IMR-90 (cell line): Measurements from ENCODE around the gene NPLOC4. TPM values are rescaled to one million over a fixed set of nuclear protein-coding genes. Genes with fewer than 3 reads are reported as not detected.

ENCODE experiments used
- ATAC-seq: fragments of 200-7000 bp; cut with Tn5 transposase; 2 replicates; pipeline ENCODE4 v1.9.1; 2020; ENCODE audit warnings: low read depth, mild to moderate bottlenecking, moderate library complexity
- BruUV-seq: library from RNA; stranded (reverse); fragments of 400-500 nt; replicated peaks from 2 replicates; lab custom pipeline; 2021; lab: Mats Ljungman, UMichigan
- CTCF ChIA-PET: fragments of 300-600 bp; formaldehyde crosslinking; extraction: SDS; loops from one replicate; lab custom pipeline; 2021; ENCODE audit warnings: antibody characterized with exemption; lab: Yijun Ruan, JAX
- POLR2A ChIA-PET: fragments of 300-600 bp; sonication (Branson Sonifier 250); formaldehyde crosslinking; loops from one replicate; lab custom pipeline; 2022; ENCODE audit warnings: antibody characterized with exemption; ENCODE audit not compliant: unreplicated experiment; lab: Charles Lee
- DNase-seq: peaks from one replicate; pipeline ENCODE4 v3.0.0; 2013
- H2AFZ ChIP-seq: replicated peaks from 2 replicates; pipeline ENCODE3; 2013; ENCODE audit warnings: low read length, mild to moderate bottlenecking; ENCODE audit not compliant: poor library complexity
- H2AK5ac ChIP-seq: 2 replicates; pipeline ENCODE4 v1.6.1; 2013; ENCODE audit warnings: low read depth, low read length, inconsistent platforms
- H2AK9ac ChIP-seq: replicated peaks from 2 replicates; pipeline ENCODE3; 2013; ENCODE audit warnings: mild to moderate bottlenecking, low read depth, low read length, moderate library complexity; ENCODE audit not compliant: poor library complexity
- H2BK120ac ChIP-seq: 2 replicates; pipeline ENCODE4 v1.6.1; 2013; ENCODE audit warnings: low read depth, low read length, inconsistent platforms
- H2BK15ac ChIP-seq: 3 replicates; pipeline ENCODE4 v1.6.1; 2013; ENCODE audit warnings: low read depth, low read length, inconsistent platforms
- H2BK20ac ChIP-seq: 2 replicates; pipeline ENCODE4 v1.6.1; 2013; ENCODE audit warnings: low read depth, mild to moderate bottlenecking, inconsistent platforms, low read length, moderate library complexity
- H2BK5ac ChIP-seq: 2 replicates; pipeline ENCODE4 v1.6.1; 2013; ENCODE audit warnings: mild to moderate bottlenecking, low read depth, low read length, inconsistent platforms; ENCODE audit not compliant: poor library complexity, severe bottlenecking
- H3K14ac ChIP-seq: replicated peaks from 2 replicates; pipeline ENCODE4 v1.6.1; 2013; ENCODE audit warnings: low read depth, low read length, inconsistent platforms
- H3K18ac ChIP-seq: 2 replicates; pipeline ENCODE4 v1.6.1; 2013; ENCODE audit warnings: low read depth, low read length, control low read depth
- H3K23ac ChIP-seq: 2 replicates; pipeline ENCODE4 v1.6.1; 2013; ENCODE audit warnings: low read depth, low read length, inconsistent platforms
- H3K27ac ChIP-seq: 2 replicates; pipeline ENCODE4 v1.5.1; 2013; ENCODE audit warnings: mild to moderate bottlenecking, control low read depth, low read length; ENCODE audit not compliant: insufficient read depth
- H3K27me3 ChIP-seq: 2 replicates; pipeline ENCODE4 v1.6.1; 2013; ENCODE audit warnings: low read length; ENCODE audit not compliant: control insufficient read depth, insufficient read depth
- H3K36me3 ChIP-seq: 2 replicates; pipeline ENCODE4 v1.6.1; 2013; ENCODE audit warnings: low read length, mixed read lengths; ENCODE audit not compliant: control insufficient read depth, insufficient read depth
- H3K4ac ChIP-seq: 2 replicates; pipeline ENCODE4 v1.6.1; 2013; ENCODE audit warnings: low read depth, low read length, inconsistent platforms
- H3K4me1 ChIP-seq: 2 replicates; pipeline ENCODE4 v1.6.1; 2013; ENCODE audit warnings: low read length, mixed read lengths; ENCODE audit not compliant: control insufficient read depth, insufficient read depth
- H3K4me2 ChIP-seq: 2 replicates; pipeline ENCODE4 v1.6.1; 2013; ENCODE audit warnings: low read depth, mild to moderate bottlenecking, control low read depth, low read length, moderate library complexity
- H3K4me3 ChIP-seq: 2 replicates; pipeline ENCODE4 v1.5.1; 2013; ENCODE audit warnings: low read depth, mild to moderate bottlenecking, control low read depth, low read length, moderate library complexity; ENCODE audit not compliant: insufficient read depth
- H3K56ac ChIP-seq: 2 replicates; pipeline ENCODE4 v1.6.1; 2013; ENCODE audit warnings: low read length, inconsistent platforms; ENCODE audit not compliant: insufficient read depth; ENCODE audit errors: extremely low read depth
- H3K79me1 ChIP-seq, 2 experiments: 2 replicates each; pipeline ENCODE4 v1.6.1; 2013; ENCODE audit warnings: low read length in 2 of 2, inconsistent platforms in 1 of 2, low read depth in 1 of 2
- H3K9ac ChIP-seq: 2 replicates; pipeline ENCODE4 v1.6.1; 2013; ENCODE audit warnings: low read depth, low read length, control low read depth
- H3K9me1 ChIP-seq: 2 replicates; pipeline ENCODE4 v1.6.1; 2013; ENCODE audit warnings: low read length, inconsistent platforms; ENCODE audit not compliant: insufficient read depth
- H3K9me3 ChIP-seq: 2 replicates; pipeline ENCODE4 v1.6.1; 2013; ENCODE audit warnings: low read length; ENCODE audit not compliant: control insufficient read depth, insufficient read depth
- H4K20me1 ChIP-seq: 2 replicates; pipeline ENCODE4 v1.6.1; 2013; ENCODE audit warnings: low read length, inconsistent platforms; ENCODE audit not compliant: insufficient read depth
- H4K5ac ChIP-seq: 2 replicates; pipeline ENCODE4 v1.6.1; 2013; ENCODE audit warnings: mild to moderate bottlenecking, low read depth, low read length, control low read depth
- H4K8ac ChIP-seq, 2 experiments: 2 replicates each; pipeline ENCODE4 v1.6.1; 2013; ENCODE audit warnings: low read depth in 2 of 2, low read length in 2 of 2, control low read depth in 1 of 2, inconsistent platforms in 1 of 2
- H4K91ac ChIP-seq: 2 replicates; pipeline ENCODE4 v1.6.1; 2013; ENCODE audit warnings: low read depth, low read length, inconsistent platforms; ENCODE audit not compliant: insufficient read depth
- FOS ChIP-seq: fragments of 150-350 bp; IDR thresholded peaks from 2 replicates; pipeline ENCODE4 v1.6.1; 2016; ENCODE audit warnings: low read depth, low read length
- MXI1 ChIP-seq: IDR thresholded peaks from 2 replicates; pipeline ENCODE4 v1.6.1; 2012; ENCODE audit warnings: low read depth, mild to moderate bottlenecking, low read length, moderate library complexity, borderline replicate concordance
- NFE2L2 ChIP-seq: fragments of 150-350 bp; IDR thresholded peaks from 2 replicates; pipeline ENCODE4 v1.6.1; 2016; ENCODE audit warnings: low read depth, mild to moderate bottlenecking, low read length
- POLR2A ChIP-seq: IDR thresholded peaks from 2 replicates; pipeline ENCODE4 v1.6.1; 2012; ENCODE audit warnings: mild to moderate bottlenecking, low read depth, low read length
- RCOR1 ChIP-seq: IDR thresholded peaks from 2 replicates; pipeline ENCODE4 v1.6.1; 2012; ENCODE audit warnings: mild to moderate bottlenecking, low read length, improper control_type of control experiment; ENCODE audit not compliant: insufficient replicate concordance
- RFX5 ChIP-seq: IDR thresholded peaks from 2 replicates; pipeline ENCODE4 v1.8.0; 2012; ENCODE audit warnings: low read depth, mild to moderate bottlenecking, low read length, moderate library complexity
- SMC3 ChIP-seq: fragments of 150-350 bp; IDR thresholded peaks from 2 replicates; pipeline ENCODE4 v1.6.1; 2016; ENCODE audit warnings: low read depth, mild to moderate bottlenecking, antibody characterized with exemption, low read length, moderate library complexity
- WGBS, 2 experiments: methylation state at CpG; one replicate each; pipeline versions ENCODE4 v1.1.5 to v1.1.7; 2013; ENCODE audit warnings: missing lambda C conversion rate in 2 of 2; ENCODE audit not compliant: insufficient read length in 1 of 2; ENCODE audit errors: extremely low coverage in 2 of 2; 5-methylcytosine and 5-hydroxymethylcytosine counted together
- dilution Hi-C: fragments of 300-500 bp; cut with HindIII; formaldehyde crosslinking; loops from one replicate; pipeline ENCODE4 v1.14.3; 2018; ENCODE audit warnings: low sequenced_read_pairs; ENCODE audit not compliant: unreplicated experiment
- in situ Hi-C: fragments of 300-500 bp; cut with MboI; formaldehyde crosslinking; loops from 3 replicates; pipeline ENCODE4 v1.14.3; 2019; ENCODE audit warnings: low sequenced_read_pairs, inconsistent platforms, mixed read lengths
- intact Hi-C: fragments of 100-400 bp; cut with micrococcal nuclease; formaldehyde crosslinking; loops from 2 replicates; pipeline ENCODE4 v1.10.0; 2022
- polyA plus RNA-seq, 3 experiments: library from polyadenylated mRNA; depleted of rRNA; stranded (reverse); fragments of >200 nt; gene quantifications; 2 replicates each; pipeline ENCODE4 v1.2.3, GENCODE V29; 2012; ENCODE audit warnings: low replicate concordance in 1 of 3
- total RNA-seq: library from RNA; depleted of rRNA; stranded (reverse); fragments of >200 nt; gene quantifications from 2 replicates; pipeline ENCODE4 v1.2.3, GENCODE V29; 2012
- TF ChIP-seq, protein P1 (sequence below): fragments of 150-350 bp; IDR thresholded peaks from 2 replicates; pipeline ENCODE4 v1.6.1; 2016; ENCODE audit warnings: low read depth, mild to moderate bottlenecking, low read length, moderate library complexity, borderline replicate concordance
- TF ChIP-seq, protein P2 (sequence below): conservative IDR thresholded peaks from 2 replicates; pipeline ENCODE4 v1.5.1; 2012; ENCODE audit warnings: mild to moderate bottlenecking, low read depth, low read length, improper control_type of control experiment

Gene NPLOC4
- total and polyA plus RNA-seq, 2 of the 4 experiments (the other 2 are of a cell fraction) = 70.4 to 78.3 TPM

DNA sequence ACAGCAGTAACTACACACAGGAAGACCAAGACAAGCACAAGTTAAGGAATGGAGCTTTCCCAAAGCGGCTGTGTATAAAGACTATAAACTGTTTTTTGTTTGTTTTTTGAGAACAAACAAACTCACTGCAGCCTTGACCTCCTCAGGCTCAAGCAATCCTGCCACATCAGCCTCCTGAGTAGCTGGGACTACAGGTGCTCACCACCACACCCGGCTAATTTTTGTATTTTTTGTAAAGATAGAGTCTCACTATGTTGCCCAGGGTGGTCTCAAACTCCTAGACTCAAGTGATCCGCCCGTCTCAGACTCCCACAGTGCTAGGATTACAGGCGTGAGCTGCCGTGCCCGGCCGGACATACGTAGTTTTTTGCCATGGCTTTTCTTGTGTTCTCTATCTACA lies 23.5 kb upstream of the NPLOC4 start:
- Histone ChIP-seq H2AK5ac (no peak overlapping the region), H2BK120ac (no peak overlapping the region), H3K27ac (no peak overlapping the region), H3K9me1 (peaks cover 11% of the 10 kb centered on the region), H4K8ac (no peak overlapping the region), H3K79me1 (peaks cover 7 to 17% of the 10 kb centered on the region in 2 experiments), H3K4me1 (peaks cover 4% of the 10 kb centered on the region), H2BK5ac (no peak overlapping the region), H4K91ac (no peak overlapping the region), H3K9ac (no peak overlapping the region), H2BK20ac (no peak overlapping the region), H3K14ac (no peak overlapping the region), H3K4me3 (no peak overlapping the region), H3K56ac (no peak overlapping the region), H3K23ac (no peak overlapping the region), H4K5ac (no peak overlapping the region), H3K27me3 (no peaks in the 10 kb centered on the region), H3K18ac (no peak overlapping the region), H3K9me3 (no peaks in the 10 kb centered on the region), H3K4me2 (no peak overlapping the region), H4K20me1 (no peaks in the 10 kb centered on the region), H3K4ac (no peak overlapping the region), H3K36me3 (peaks cover 8% of the 10 kb centered on the region), H2AFZ (no peak overlapping the region), H2BK15ac (no peak overlapping the region), H2AK9ac (no peak overlapping the region)
- WGBS, 2 experiments = no CpG with 5 or more reads among the region's 9 CpGs
- dilution Hi-C loops = no loop called here
- BruUV-seq = no TSS peak
- DNase-seq (no peak), ATAC-seq (no peak)
- TF ChIP-seq NFE2L2 (no peak), MXI1 (no peak), SMC3 (no peak), RCOR1 (no peak), FOS (no peak), RFX5 (no peak), POLR2A (no peak)
- TF ChIP-seq, protein P1, sequence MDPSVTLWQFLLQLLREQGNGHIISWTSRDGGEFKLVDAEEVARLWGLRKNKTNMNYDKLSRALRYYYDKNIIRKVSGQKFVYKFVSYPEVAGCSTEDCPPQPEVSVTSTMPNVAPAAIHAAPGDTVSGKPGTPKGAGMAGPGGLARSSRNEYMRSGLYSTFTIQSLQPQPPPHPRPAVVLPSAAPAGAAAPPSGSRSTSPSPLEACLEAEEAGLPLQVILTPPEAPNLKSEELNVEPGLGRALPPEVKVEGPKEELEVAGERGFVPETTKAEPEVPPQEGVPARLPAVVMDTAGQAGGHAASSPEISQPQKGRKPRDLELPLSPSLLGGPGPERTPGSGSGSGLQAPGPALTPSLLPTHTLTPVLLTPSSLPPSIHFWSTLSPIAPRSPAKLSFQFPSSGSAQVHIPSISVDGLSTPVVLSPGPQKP = no peak
- TF ChIP-seq, protein P2, sequence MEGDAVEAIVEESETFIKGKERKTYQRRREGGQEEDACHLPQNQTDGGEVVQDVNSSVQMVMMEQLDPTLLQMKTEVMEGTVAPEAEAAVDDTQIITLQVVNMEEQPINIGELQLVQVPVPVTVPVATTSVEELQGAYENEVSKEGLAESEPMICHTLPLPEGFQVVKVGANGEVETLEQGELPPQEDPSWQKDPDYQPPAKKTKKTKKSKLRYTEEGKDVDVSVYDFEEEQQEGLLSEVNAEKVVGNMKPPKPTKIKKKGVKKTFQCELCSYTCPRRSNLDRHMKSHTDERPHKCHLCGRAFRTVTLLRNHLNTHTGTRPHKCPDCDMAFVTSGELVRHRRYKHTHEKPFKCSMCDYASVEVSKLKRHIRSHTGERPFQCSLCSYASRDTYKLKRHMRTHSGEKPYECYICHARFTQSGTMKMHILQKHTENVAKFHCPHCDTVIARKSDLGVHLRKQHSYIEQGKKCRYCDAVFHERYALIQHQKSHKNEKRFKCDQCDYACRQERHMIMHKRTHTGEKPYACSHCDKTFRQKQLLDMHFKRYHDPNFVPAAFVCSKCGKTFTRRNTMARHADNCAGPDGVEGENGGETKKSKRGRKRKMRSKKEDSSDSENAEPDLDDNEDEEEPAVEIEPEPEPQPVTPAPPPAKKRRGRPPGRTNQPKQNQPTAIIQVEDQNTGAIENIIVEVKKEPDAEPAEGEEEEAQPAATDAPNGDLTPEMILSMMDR = no peak
- intact Hi-C loops = no loop called here
- POLR2A ChIA-PET = no interaction called here
- in situ Hi-C loops = no loop called here
- CTCF ChIA-PET = no interaction called here
